CD4-positive, alpha-beta memory T cell (primary cell): Measurements from ENCODE around the gene C6orf15. TPM values are rescaled to one million over a fixed set of nuclear protein-coding genes. Genes with fewer than 3 reads are reported as not detected.

Source experiments
- CTCF ChIA-PET: fragments of 350-600 bp; sonication (Branson Sonifier 250); formaldehyde crosslinking; loops from one replicate; lab custom pipeline; 2021; ENCODE audit warnings: inconsistent platforms; ENCODE audit not compliant: partially characterized antibody; lab: Charles Lee
- POLR2A ChIA-PET: fragments of 350-600 bp; sonication (Branson Sonifier 250); formaldehyde crosslinking; loops from one replicate; lab custom pipeline; 2021; ENCODE audit not compliant: partially characterized antibody; lab: Charles Lee
- DNase-seq, 5 donors: peaks; one replicate each; pipeline versions ENCODE4 v3.0.0 to v3.0.0-alpha.2; 2020 to 2022; ENCODE audit warnings: mixed read lengths in 1 of 5
- H3K27ac ChIP-seq: one replicate; pipeline ENCODE4 v1.7.0; 2013; ENCODE audit warnings: low read depth, low read length
- H3K27me3 ChIP-seq: 2 replicates; pipeline ENCODE4 v1.7.0; 2013; ENCODE audit warnings: mild to moderate bottlenecking, low read length, moderate library complexity; ENCODE audit not compliant: insufficient read depth
- H3K36me3 ChIP-seq: 2 replicates; pipeline ENCODE4 v1.7.0; 2013; ENCODE audit warnings: mild to moderate bottlenecking, low read length, moderate library complexity; ENCODE audit not compliant: insufficient read depth
- H3K4me1 ChIP-seq: 2 replicates; pipeline ENCODE4 v1.7.0; 2013; ENCODE audit warnings: mild to moderate bottlenecking, low read length, moderate library complexity; ENCODE audit not compliant: insufficient read depth
- H3K4me3 ChIP-seq, 2 donors: one replicate each; pipeline ENCODE4 v1.7.0; 2013; ENCODE audit warnings: low read length in 2 of 2, mild to moderate bottlenecking in 1 of 2
- H3K9me3 ChIP-seq, 2 donors: one replicate each; pipeline ENCODE4 v1.7.0; 2013; ENCODE audit warnings: low read length in 2 of 2, control low read depth in 1 of 2; ENCODE audit not compliant: control insufficient read depth in 1 of 2
- H3K27ac Mint-ChIP-seq, 7 donors: one replicate each; pipeline ENCODE4 v1.8.0; 2020 to 2021; ENCODE audit warnings: mixed read lengths in 7 of 7, mild to moderate bottlenecking in 6 of 7, inconsistent platforms in 3 of 7, moderate library complexity in 3 of 7
- H3K27me3 Mint-ChIP-seq, 2 donors: one replicate each; pipeline ENCODE4 v1.8.0; 2020 to 2021; ENCODE audit warnings: mixed read lengths in 2 of 2
- H3K36me3 Mint-ChIP-seq, 2 donors: one replicate each; pipeline ENCODE4 v1.8.0; 2020 to 2021; ENCODE audit warnings: mixed read lengths in 2 of 2, inconsistent platforms in 1 of 2, mild to moderate bottlenecking in 1 of 2
- H3K4me1 Mint-ChIP-seq, 4 donors: one replicate each; pipeline ENCODE4 v1.8.0; 2020 to 2021; ENCODE audit warnings: mixed read lengths in 4 of 4, mild to moderate bottlenecking in 1 of 4
- H3K4me3 Mint-ChIP-seq, 8 donors: one replicate each; pipeline ENCODE4 v1.8.0; 2020 to 2021; ENCODE audit warnings: mixed read lengths in 8 of 8, mild to moderate bottlenecking in 7 of 8, moderate library complexity in 6 of 8, inconsistent platforms in 3 of 8
- H3K9me3 Mint-ChIP-seq, 8 donors: one replicate each; pipeline ENCODE4 v1.8.0; 2020 to 2021; ENCODE audit warnings: mixed read lengths in 8 of 8, mild to moderate bottlenecking in 5 of 8, inconsistent platforms in 3 of 8, moderate library complexity in 1 of 8
- intact Hi-C: fragments of 100-400 bp; cut with micrococcal nuclease; formaldehyde crosslinking; loops from one replicate; pipeline ENCODE4 v1.15.1; 2023
- polyA plus RNA-seq, 2 donors: library from polyadenylated mRNA; unstranded; fragments of 300-500 nt; fragmentation: Illumina TruSeq; gene quantifications; one replicate each; pipeline ENCODE4 v1.2.3, GENCODE V29; 2021
- total RNA-seq, 2 experiments: library from RNA; stranded (reverse); gene quantifications; one replicate each; pipeline ENCODE4 v1.2.3, GENCODE V29; 2021

C6orf15 gene
- total and polyA plus RNA-seq, 4 experiments from 2014 or later: not detected

GRCh38 chr6:31094389-31094881, 17.9 kb downstream of the C6orf15 start:
- H3K4me1 ChIP-seq: peaks cover 61% of the 10 kb centered on the region
- H3K4me1 Mint-ChIP-seq: peaks cover 38 to 58% (median 52%) of the 10 kb centered on the region in 4 donors
- intact Hi-C loops: loop anchor here (1.0 kb wide), 1 partner anchor 34 kb away; no protein-coding TSS in a partner anchor
- peak overlapping the region; percentile 58 to 91 (median 76) for H3K4me3 Mint-ChIP-seq
- H3K9me3 Mint-ChIP-seq: no peaks in the 10 kb centered on the region
- CTCF ChIA-PET: interaction anchor here (0.6 to 6.1 kb wide), 10 partner anchors 8 to 364 kb away, joined by 3 to 40 read pairs (median 9); partner anchors contain the start of genes C6orf15 and PSORS1C1
- H3K9me3 ChIP-seq: no peaks in the 10 kb centered on the region
- peak overlapping the region; percentile 82 to 93 (median 90) for H3K27ac Mint-ChIP-seq
- peak; percentile 43 to 66 (median 57) for DNase-seq
- H3K27me3 ChIP-seq: no peaks in the 10 kb centered on the region
- no peaks in the 10 kb centered on the region for H3K36me3 Mint-ChIP-seq
- H3K36me3 ChIP-seq: no peaks in the 10 kb centered on the region
- POLR2A ChIA-PET: interaction anchor here (1.0 to 2.9 kb wide), 8 partner anchors 9 to 447 kb away, joined by 3 to 21 read pairs (median 8); partner anchors contain the start of genes DDX39B, PSORS1C1 and VARS2
- no peaks in the 10 kb centered on the region for H3K27me3 Mint-ChIP-seq
- H3K4me3 ChIP-seq: peak overlapping the region in 1 of 2 donors; percentile 25
- peak overlapping the region; percentile 40 for H3K27ac ChIP-seq

GRCh38 chr6:31092769-31093505, 19.4 kb downstream of the C6orf15 start:
- ChIA-PET CTCF (interaction anchor here (0.9 to 6.1 kb wide), 12 partner anchors 9 to 362 kb away, joined by 3 to 40 read pairs (median 8); partner anchors contain the start of genes C6orf15, PSORS1C1 and VARS2), POLR2A (interaction anchor here (1.0 to 2.9 kb wide), 8 partner anchors 9 to 600 kb away, joined by 3 to 21 read pairs (median 7); partner anchors contain the start of genes PSORS1C1 and VARS2)
- no peaks in the 10 kb centered on the region for H3K9me3 ChIP-seq
- H3K27me3 ChIP-seq: no peaks in the 10 kb centered on the region
- no peak overlapping the region for H3K27ac ChIP-seq
- no peak for DNase-seq
- peak overlapping the region in 2 of 8 donors; percentile 12 to 34 for H3K4me3 Mint-ChIP-seq
- H3K4me3 ChIP-seq: no peak overlapping the region
- no peaks in the 10 kb centered on the region for H3K9me3 Mint-ChIP-seq
- H3K4me1 Mint-ChIP-seq: peaks cover 38 to 58% (median 50%) of the 10 kb centered on the region in 4 donors
- no peaks in the 10 kb centered on the region for H3K36me3 Mint-ChIP-seq
- H3K4me1 ChIP-seq: peaks cover 61% of the 10 kb centered on the region
- no peaks in the 10 kb centered on the region for H3K36me3 ChIP-seq
- intact Hi-C loops: no loop called here
- H3K27me3 Mint-ChIP-seq: no peaks in the 10 kb centered on the region
- H3K27ac Mint-ChIP-seq: peak overlapping the region in 6 of 7 donors; percentile 29 to 76 (median 52)

- CTCF ChIA-PET: interaction anchor here (2.4 to 3.3 kb wide), 2 partner anchors 13 to 24 kb away, joined by 15 to 38 read pairs; no protein-coding TSS in a partner anchor
- Histone ChIP-seq H3K4me1 (peaks cover 57% of the 10 kb centered on the region), H3K27ac (no peak overlapping the region), H3K4me3 (no peak overlapping the region), H3K27me3 (no peaks in the 10 kb centered on the region), H3K9me3 (no peaks in the 10 kb centered on the region), H3K36me3 (no peaks in the 10 kb centered on the region)
- POLR2A ChIA-PET: interaction anchor here (1.1 to 2.9 kb wide), 4 partner anchors 9 to 261 kb away, joined by 3 to 11 read pairs (median 3); partner anchors contain the start of gene PSORS1C1
- DNase-seq: no peak
- Mint-ChIP-seq H3K27me3 (peaks cover 0 to 4% of the 10 kb centered on the region in 2 donors), H3K9me3 (no peaks in the 10 kb centered on the region), H3K36me3 (no peaks in the 10 kb centered on the region), H3K4me3 (no peak overlapping the region), H3K4me1 (peaks cover 36 to 58% (median 49%) of the 10 kb centered on the region in 4 donors), H3K27ac (peak overlapping the region in 3 of 7 donors; percentile 29 to 68 (median 34))
- intact Hi-C loops: no loop called here
These were observed 20.1 kb downstream of the C6orf15 start for GRCh38 chr6:31092238-31092637.

GRCh38 chr6:31091680-31092079, 20.7 kb downstream of the C6orf15 start:
- intact Hi-C loops: no loop called here
- Mint-ChIP-seq H3K27me3 (peaks cover 0 to 4% of the 10 kb centered on the region in 2 donors), H3K36me3 (no peaks in the 10 kb centered on the region), H3K4me3 (no peak overlapping the region), H3K27ac (peak overlapping the region in 1 of 7 donors; percentile 41), H3K4me1 (peaks cover 36 to 57% (median 47%) of the 10 kb centered on the region in 4 donors), H3K9me3 (no peaks in the 10 kb centered on the region)
- no peaks in the 10 kb centered on the region for H3K9me3 ChIP-seq
- no peaks in the 10 kb centered on the region for H3K36me3 ChIP-seq
- no peaks in the 10 kb centered on the region for H3K27me3 ChIP-seq
- DNase-seq: no peak
- no peak overlapping the region for H3K4me3 ChIP-seq
- CTCF ChIA-PET: interaction anchor here (1.4 to 3.3 kb wide), 3 partner anchors 12 to 35 kb away, joined by 4 to 38 read pairs (median 5); no protein-coding TSS in a partner anchor
- peaks cover 53% of the 10 kb centered on the region for H3K4me1 ChIP-seq
- H3K27ac ChIP-seq: no peak overlapping the region
- POLR2A ChIA-PET: interaction anchor here (1.1 to 2.9 kb wide), 3 partner anchors 12 to 105 kb away, joined by 3 to 11 read pairs (median 3); partner anchors contain the start of gene PSORS1C1

DNA sequence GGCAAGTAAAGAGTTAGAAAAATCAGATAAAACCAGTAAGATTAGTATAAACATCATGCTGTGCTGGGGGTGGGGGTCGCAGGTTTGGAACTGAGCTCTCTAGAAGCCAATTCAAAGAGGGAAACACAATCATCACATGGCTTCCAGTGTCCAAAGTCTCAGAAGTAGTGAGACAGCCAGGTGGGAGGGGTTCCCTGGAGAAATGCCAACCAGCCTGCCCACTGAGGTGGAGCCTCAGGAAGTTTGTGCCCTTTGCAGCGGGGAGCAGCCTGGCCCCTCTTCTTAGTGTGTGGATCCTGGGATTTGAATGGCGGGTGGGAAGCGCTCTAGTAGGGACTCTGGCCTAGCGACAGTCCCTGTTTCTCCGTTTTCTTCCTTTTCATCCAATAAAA, 21.4 kb downstream of the C6orf15 start:
- no peaks in the 10 kb centered on the region for H3K9me3 ChIP-seq
- H3K27ac ChIP-seq: no peak overlapping the region
- no peaks in the 10 kb centered on the region for H3K36me3 ChIP-seq
- CTCF ChIA-PET: interaction anchor here (1.1 to 2.9 kb wide), 6 partner anchors 11 to 360 kb away, joined by 3 to 20 read pairs (median 4); partner anchors contain the start of gene PSORS1C1
- Mint-ChIP-seq H3K9me3 (no peaks in the 10 kb centered on the region), H3K27ac (peak overlapping the region in 2 of 7 donors; percentile 36 to 59), H3K27me3 (peaks cover 0 to 4% of the 10 kb centered on the region in 2 donors), H3K4me1 (peaks cover 30 to 50% (median 41%) of the 10 kb centered on the region in 4 donors), H3K4me3 (no peak overlapping the region), H3K36me3 (no peaks in the 10 kb centered on the region)
- peaks cover 46% of the 10 kb centered on the region for H3K4me1 ChIP-seq
- intact Hi-C loops: no loop called here
- DNase-seq: no peak
- POLR2A ChIA-PET: interaction anchor here (1.1 kb wide), 1 partner anchor 11 kb away, joined by 3 read pairs; no protein-coding TSS in a partner anchor
- H3K4me3 ChIP-seq: no peak overlapping the region
- H3K27me3 ChIP-seq: no peaks in the 10 kb centered on the region

DNA sequence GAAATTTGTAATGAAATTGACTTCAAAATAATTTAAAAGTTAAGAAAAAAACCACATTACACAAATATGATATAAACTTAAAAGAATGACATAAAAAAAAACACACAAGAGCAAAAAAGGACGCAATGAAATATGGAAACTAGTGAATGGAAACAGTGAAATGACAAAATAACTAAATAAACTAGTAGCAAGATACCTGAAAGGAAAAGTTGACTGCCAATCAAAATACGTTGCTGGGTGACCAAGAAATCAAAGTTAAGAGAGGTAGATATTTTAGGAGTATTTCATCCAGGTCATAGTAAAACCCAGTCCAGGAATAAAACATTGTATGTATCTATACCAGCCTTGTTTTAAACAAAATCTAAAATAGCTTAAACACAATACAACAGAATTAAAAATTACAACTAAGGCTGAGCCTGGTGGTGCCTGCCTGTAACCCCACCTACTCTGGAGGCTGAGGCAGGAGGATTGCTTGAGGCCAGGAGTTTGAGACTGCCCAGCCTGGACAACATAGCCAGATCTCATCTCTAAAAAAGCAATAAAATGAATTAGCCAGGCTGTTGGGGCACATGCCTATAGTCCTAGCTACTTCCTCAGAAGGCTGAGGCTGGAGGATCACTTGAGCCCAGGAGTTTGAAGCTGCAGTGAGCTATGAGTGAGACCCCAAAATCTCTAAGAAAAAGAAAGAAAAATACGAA, 22.0 kb downstream of the C6orf15 start:
- Mint-ChIP-seq H3K4me3 (no peak overlapping the region), H3K27me3 (peaks cover 0 to 4% of the 10 kb centered on the region in 2 donors), H3K9me3 (no peaks in the 10 kb centered on the region), H3K27ac (peak overlapping the region in 2 of 7 donors; percentile 22 to 64), H3K4me1 (peaks cover 27 to 45% (median 36%) of the 10 kb centered on the region in 4 donors), H3K36me3 (no peaks in the 10 kb centered on the region)
- H3K36me3 ChIP-seq: no peaks in the 10 kb centered on the region
- ChIA-PET POLR2A (interaction anchor here (1.1 to 1.2 kb wide), 2 partner anchors 10 to 24 kb away, joined by 3 read pairs; partner anchors contain the start of gene PSORS1C1), CTCF (interaction anchor here (1.1 to 2.9 kb wide), 7 partner anchors 11 to 359 kb away, joined by 3 to 20 read pairs (median 4); partner anchors contain the start of gene PSORS1C1)
- H3K27ac ChIP-seq: no peak overlapping the region
- H3K4me3 ChIP-seq: no peak overlapping the region
- DNase-seq: no peak
- intact Hi-C loops: no loop called here
- peaks cover 40% of the 10 kb centered on the region for H3K4me1 ChIP-seq
- no peaks in the 10 kb centered on the region for H3K9me3 ChIP-seq
- H3K27me3 ChIP-seq: no peaks in the 10 kb centered on the region
